Stimulated activated CD4-positive, alpha-beta T cell treated with anti-CD3 and anti-CD28 coated beads, TNF-alpha, amount 100 ng/mL, for 48 hours (primary cell): ENCODE data around the gene KCNN3.

ENCODE experiments used
- DNase-seq, 3 donors: peaks; one replicate each; pipeline ENCODE4 v3.0.0-alpha.2; 2020; ENCODE audit warnings: low read depth in 3 of 3

The KCNN3 gene

DNA sequence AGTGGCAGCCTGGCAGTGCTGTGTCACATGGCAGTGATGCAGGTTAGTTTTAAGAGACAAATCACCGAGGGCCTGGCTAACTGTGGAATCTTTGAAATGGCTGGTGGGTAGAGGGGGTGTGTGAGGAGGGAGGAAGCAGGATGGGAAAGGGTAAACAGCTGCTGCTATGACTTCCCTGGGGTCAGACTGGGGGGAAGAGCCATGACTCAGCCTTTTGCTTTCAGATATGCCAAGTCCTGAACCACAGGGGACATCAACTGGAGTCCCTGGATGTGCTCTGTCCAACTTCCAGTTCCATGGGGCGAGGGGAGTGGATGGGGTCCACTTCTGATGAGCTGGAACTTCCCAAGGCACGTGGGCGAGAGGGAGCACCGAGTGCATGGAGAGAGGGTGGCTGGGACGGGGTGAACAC lies 141.0 kb downstream of the KCNN3 start:
- no peak for DNase-seq

DNA sequence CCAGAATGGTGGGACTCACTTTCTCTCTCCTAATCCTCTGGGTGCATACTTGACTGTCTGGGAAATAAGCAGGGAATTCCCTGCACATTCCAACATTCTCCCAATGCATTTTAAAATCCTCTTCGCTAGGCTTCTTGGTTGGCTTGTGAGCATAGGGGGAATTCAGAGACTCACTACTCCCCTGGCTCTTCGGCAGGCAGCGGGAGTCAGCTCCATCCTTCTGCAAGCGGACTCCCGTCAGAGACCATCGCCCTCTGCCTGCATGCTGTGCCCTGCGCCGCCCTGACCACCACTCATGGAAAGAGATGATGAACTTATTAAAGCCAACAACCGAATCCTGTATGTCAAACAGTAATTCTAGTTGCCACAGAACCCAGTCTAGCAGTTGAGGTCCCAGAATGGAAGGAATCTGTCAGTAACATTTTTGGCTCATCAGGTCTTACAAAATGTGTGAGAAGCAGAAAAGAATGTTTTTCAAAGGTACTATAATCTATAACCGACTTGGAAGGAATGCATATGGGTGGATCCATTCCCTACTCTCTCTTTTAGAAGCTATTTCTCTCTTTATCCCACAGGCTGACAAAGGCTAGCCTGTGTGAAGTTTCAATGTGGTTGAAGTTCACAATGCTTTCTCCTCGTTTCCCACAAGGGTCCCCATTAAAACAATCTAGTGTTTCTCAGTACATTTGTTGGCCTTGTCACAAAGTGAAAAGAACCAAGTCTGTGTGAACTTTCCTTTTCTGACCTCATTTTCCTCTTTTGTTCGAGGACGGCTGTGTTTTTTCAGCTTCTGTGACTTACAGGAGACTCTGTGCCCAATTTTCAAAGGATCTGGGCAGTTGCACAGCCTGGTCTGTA lies 143.0 kb downstream of the KCNN3 start:
- DNase-seq, result no peak

DNA sequence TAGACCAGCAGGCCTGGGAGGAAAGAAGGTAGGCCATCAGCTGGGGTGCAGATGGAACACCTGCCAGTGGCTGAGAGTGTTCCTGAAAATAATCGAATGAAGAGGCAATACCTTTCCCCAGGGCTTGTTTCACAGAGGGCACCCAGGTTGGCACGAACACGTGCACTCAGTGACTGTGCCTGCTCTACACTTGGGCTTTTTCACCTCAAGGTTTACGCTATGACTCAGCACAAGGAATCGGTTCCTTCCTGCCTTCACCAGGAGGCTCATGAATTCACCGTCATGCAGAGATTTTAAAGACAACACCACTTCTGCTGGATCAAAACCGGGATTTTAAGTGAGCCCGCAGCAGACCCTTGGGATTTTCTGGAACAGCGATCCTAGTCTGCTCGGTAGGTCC lies 143.6 kb downstream of the KCNN3 start:
- DNase-seq, result no peak

DNA sequence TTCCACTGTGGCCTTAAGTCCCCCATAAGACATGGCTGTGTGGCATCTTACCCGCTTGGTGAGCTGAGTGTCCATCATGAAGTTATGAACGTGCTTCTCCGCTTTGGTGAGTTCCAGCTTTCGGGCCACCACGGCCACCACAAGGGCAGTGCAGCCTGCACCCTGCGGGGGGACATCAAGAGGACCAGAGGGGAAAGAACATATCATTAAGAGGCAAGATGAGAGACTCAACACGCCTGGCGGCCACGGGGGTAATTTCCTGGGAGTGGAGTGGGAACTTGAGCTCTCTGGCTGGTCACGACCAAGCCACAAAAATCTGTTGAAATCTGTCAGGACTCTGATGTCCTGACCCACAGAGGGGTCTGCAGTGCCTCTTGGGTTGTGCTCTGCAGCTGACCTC lies 144.2 kb downstream of the KCNN3 start:
- DNase-seq, result no peak

DNA sequence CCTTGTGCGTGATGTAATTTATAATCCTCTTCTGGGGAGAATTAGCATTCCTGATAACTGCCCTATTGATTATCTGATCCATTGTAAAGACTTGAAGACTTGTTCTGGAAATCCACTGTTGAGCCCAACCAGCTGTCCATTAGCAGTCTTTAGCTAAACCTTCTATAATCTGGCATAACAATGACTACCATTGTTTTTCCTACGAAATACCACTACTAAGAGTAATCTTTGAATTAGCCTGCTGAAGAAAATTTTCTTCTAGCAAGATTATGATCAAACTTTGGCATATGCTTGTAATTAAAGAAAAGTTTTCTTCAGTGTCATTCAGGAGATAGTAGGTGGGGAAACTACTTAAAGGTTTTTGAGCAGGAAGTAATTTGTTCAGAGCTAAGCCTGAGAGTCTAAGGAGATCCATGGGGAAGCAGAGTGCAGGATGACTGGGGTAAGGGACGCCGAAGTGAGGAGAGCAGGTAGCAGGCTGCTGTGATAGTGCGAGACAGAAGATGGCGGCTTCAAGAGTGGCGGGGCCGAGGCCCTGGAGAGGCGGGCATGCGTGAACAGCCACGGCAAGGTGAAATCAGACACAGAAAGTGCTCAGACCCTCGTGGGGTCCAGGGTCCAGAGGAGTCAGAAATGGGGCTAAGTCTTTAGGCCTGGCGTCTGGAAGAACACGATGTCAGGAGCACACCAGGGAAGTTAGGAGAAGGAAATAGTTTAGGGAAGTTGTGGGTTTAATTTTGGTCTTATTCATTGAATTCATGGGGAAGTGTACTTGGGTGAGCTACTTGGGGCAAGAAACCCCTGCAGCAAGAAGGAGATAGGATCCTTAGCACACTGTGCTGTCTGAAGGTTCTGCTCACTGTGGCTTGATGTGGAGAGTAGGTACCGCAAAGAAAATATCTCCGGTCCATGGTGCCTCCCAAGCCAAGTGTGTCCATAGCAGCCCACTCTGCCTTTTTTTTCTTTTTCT lies 149.5 kb downstream of the KCNN3 start:
- no peak for DNase-seq

DNA sequence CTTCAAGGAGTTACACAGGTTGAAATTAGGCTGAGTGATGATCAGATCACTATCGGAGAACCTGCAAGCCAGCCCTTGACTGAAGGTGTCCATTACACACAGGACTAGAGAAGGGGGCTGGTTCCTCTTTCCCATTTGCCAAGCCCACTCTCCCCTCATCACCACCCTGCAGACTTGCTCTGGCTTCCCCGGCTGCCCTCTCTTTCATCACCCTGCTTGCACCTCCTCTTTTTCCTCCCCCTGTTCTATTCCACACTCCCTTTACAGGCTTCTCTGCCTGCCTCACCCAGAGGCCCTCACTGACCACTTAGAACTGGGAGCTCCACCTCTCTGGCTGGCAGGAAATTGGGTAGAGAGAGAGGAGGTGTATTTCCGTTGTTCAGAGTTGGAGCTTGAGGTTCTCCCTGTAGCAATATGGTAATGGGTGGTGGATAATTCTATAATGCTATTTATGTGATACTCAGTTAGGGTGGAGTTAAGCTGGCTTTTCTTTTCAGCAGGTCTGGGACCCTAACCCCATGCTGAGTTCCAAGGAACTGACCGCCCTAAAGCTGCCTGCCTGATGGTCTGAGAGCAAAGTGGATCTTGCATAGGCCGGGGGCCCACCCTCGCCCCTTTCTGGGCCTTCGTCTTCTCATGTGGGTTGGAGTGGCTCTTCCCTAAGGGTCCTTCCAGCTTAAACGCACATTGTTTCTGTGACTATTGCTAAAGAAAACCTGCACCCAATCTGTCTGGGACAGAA lies 150.3 kb downstream of the KCNN3 start:
- no peak for DNase-seq

DNA sequence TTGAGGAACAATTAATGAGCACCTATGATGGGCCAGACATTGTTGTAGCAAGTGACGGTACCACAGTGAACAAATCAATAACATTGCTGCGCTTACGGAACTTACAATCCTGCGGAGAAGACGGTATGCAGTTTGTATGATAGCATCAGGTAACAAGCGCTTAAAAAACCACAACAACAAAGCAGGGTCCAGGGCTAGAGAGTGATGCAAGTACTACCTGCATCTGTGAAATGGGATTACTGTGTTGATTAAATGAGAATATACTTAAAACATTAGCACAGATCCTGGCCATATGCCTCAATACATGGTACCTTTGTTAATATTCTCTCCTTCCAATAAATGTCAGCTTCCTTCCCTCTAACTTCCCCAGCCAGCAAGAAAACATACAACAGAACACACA lies 151.5 kb downstream of the KCNN3 start:
- DNase-seq, result no peak

DNA sequence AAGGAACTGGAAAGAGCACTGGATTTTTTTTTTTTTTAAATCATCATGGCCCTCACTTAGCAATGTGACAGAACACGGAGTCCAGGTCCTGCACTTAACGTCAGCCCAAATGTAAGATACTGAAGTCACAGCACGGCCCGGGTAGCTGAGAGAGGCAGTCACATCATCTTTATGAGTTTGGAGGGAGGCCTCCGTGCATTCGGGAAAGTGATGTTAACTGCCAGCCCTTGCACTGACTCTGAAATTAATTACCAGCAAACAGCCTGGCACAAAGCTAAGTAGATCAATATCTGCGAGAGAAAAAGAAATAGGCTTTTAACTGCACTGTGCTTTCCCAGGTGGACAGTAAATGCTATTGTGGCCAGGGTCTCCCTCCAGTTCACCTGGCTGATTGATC lies 152.6 kb downstream of the KCNN3 start:
- DNase-seq, result no peak

DNA sequence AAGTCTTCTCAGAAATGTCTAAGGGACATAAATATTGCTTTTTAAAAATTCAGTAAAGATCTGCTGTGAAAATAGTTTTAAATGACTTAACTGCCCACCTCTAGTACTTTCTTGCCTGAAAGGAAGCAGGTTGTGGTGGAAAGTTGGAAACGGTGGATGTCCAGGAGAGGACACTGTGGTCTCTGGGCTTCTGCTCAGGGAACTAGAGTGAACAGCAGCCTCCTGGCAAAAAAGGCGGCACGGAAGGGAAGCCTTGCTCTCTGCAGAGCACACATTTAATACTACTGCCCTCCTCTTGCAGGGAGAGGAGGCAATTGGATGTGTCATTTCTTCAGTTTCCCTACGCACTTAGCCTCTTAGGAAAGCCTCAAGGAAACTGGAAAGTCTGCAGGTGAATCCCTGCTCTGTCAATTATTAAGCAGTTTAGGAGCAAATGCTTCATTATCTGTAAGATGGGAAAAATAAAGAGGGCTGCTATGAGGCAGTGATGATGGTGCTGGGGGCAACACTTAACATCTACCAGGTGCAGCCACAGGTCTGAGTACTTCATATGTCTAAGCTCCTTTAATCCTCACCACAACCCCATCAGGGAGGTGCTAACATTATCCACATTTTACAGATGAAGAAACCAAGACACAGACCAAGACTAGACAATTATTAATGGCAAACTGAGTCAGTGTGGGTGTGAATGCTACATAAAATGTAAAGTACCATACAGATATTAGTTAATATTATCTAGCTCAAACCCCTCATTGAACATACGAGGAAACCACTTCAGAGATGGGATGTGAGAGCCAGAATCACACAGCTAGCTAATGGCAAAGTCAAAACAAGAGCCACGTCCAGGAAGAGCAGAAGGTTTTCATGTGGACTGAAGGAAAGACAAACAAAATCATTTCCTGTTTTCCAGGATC lies 153.2 kb downstream of the KCNN3 start:
- DNase-seq, result no peak

DNA sequence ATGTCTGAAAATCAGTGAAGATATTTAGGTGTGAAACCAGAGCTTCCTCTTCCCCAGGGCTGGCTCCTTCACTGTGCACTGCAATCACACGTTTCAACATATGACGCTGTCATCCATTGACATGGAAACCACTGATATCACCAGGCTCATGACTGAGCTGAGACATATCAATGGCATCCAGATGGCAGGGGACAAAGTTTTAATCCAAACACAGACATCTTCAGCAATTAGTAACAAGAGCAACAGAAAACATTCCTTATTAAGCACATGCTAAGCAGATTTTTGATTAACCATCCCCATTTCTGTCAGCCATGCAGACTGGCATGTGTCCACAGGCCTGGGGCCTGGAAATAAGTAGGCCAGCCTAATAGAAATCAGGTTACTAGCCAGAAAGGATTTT lies 154.1 kb downstream of the KCNN3 start:
- no peak for DNase-seq

DNA sequence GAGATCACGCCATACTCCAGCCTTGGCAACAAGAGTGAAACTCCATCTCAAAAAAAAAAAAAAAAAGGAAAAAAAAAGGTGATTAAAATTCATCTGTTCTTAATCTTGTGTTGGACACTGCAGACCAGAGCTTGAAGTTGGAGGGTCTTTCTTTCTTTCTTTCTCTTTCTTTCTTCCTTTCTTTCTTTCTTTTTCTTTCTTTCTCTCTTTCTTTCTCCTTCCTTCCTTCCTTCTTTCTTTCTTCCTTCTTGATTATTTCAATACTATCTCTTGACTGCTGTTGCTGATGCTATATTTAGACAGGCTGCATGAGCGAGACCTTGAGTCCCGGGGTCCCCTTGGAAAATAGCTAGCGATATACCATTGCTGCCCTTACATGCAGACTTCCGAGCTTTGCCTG lies 154.7 kb downstream of the KCNN3 start:
- DNase-seq, result no peak

DNA sequence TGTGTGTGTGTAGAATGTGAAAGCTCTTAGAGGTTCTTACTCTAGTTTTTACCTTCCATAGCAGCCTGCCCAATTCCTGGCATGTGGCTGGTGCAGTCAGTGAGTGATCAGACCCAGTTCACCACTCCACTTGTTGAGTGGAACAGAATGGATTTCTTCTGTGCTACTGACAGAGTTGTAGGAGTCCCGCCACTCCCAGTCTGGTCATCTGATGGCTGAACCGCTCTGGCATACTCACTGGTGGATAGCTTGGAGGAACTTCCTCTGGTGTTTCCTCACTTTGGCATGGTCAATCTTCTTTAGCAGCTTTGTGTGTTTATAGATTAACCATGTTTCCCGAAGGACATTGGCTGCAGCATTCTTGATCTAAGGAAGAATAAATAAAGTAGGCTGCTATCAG lies 155.4 kb downstream of the KCNN3 start:
- DNase-seq, result no peak

DNA sequence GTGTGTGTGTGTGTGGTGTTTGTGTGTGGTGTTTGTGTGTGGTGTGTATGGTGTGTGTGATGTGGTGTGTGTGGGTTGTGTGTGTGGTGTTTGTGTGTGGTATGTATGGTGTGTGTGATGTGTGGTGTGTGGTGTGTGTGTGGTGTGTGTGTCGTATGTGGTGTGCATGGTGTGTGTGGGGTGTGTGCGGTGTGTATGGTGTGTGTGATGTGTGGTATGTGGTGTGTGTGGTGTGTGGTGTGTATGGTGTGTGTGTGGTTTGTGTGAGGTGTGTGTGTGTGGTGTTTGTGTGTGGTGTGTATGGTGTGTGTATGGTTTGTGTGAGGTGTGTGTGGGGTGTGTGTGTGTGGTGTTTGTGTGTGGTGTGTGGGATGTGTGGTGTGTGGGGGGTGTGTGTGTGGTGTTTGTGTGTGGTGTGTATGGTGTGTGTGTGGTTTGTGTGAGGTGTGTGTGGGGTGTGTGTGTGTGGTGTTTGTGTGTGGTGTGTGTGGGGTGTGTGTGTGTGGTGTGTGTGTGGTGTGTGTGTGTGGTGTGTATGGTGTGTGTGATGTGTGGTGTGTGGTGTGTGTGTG lies 155.9 kb downstream of the KCNN3 start:
- no peak for DNase-seq

DNA sequence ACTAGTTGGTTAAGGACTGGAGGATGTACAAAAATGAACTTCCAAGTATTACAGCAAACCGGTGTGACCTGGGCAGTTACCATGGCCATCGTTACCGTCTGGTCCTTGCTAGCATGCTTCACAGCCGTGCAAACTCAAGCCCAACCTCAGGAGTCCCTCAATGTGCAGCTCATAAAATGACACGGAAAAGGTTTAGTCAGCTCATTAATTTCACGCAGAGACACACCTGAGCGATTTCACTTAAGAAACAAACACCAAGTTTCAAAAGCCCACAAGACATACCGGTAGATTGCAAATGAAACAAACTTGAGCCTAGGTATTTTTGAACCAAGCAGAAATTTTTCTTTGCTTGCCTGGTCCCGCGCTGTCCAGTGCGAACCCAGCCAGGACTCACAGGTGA lies 157.1 kb downstream of the KCNN3 start:
- no peak for DNase-seq

DNA sequence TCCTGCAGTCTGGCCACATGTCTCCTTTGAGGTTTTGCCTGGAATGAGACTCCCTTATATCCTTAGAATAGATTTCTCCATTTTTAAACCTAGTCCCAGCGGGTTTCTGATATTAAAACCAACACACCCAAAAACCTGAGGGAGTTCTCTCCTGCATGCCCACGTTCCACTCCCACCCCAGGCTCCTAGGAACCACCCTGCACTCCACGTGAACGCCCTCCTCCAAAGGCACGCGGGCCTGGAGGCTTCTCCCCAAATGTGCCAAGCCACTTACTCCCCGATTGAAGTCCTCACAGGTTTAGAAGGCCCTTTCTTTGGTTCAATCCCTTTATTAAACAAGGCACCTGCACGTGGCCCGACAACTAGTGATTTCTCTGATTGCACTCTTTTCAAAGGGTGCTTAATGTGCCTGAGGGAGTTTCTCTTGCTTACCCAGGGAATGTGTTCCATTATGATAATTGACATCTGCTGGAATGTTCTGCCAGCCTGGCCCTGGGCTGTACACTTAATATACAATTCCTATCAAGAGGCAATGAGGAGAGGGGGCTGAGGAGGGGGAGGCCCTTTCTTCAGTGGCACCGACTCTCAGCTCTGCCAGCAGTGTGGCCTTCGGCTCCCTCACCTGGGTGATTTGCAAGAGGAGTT lies 157.8 kb downstream of the KCNN3 start:
- no peak for DNase-seq

DNA sequence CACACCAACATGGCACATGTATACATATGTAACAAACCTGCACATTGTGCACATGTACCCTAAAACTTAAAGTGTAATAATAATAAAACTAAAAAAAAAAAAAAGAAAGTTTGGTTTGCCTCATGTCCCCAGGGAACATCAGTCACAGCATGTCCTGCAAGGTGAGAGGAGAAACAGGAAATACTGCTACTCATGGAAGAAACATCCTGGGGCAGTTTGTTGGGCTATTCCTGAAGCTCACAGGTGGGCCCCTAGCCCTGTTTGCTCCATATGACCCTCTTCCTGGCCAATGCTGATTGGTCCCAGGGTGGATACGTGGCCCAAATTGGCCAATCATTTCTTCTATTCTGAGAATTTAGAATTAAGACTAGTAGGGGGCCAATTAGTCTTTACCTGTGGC lies 158.7 kb downstream of the KCNN3 start:
- no peak for DNase-seq

DNA sequence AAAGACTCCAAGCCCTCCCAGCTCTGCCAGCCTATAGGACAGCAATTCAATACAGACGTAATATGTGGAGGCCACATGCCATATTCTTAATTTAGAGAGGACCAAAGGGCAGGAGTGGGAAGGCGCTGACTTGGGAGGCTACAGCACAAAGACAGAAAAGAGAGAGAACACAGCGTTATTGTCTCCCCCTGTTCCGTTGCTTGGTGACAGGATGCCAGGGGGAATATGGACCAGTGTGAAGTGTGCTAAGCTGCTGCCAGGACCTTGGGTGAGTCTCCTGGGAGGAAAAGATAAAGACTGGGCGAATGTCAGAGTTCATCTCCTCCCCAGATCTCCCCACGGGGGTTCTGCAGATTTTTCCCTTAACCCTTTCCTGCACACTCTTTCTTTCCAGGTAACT lies 160.0 kb downstream of the KCNN3 start:
- DNase-seq, result no peak

DNA sequence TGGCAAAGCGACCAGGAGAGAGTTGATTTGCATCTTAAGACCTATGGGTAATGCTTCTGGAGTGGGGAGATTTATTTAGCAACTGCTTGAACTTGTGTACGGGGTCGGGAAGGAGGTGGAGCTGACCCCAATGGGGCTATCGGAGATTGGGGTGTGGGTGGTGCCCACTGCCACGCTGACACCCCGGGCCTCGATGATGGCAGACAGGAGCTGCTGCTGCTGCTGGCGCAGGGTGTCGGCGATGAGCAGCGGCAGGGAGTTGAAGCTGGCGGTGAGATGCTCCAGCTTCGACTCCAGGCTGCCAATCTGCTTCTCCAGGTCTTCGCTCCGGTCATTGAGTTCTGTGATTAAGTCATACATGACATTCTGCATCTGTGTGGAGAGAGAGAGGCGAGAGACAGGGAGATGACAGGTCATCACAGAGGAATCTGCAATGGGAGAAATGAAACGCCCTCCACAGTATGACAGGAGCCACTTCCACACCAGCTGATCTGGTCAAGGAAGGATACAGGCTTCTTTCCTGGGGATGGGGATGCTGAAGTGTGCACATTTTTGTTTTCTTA lies 162.1 kb downstream of the KCNN3 start:
- no peak for DNase-seq

DNA sequence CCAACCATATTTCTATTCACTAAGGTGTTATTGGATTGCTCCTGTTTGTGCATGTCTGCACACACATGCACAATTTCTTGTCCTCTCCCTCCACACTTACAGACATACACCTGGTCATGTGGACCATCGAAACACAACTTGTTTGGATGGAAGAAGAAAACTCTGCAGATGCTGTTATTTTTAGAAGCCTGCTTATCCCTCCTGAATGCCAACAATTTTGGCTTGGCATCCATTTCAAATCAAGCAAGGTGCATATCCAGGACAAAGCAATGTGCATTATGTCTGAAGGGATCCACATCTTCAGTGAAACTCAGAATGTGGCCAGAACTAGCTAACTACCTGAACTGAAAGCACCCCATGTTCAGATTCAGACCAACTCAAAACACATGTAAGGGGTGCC lies 163.2 kb downstream of the KCNN3 start:
- DNase-seq, result no peak

DNA sequence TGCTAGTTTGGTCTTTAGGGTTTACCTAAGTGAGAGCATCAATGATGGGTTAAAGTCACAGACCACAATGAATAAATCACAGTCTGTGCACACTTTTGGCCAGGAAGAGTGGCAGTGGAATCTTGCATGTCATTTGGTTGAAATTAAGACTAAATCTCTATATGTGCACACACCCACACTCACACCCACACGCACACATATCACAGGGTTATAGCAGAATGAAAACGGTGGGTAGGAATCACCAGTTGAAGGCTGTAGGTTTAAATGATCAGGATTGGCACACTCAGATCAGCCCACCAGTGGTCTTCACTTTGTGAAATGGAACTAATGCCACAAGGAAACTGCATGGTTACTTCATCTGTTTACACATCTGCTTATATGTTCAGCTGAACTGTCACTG lies 164.5 kb downstream of the KCNN3 start:
- DNase-seq, result no peak
